Panc1 (cell line): ENCODE results near the gene RAI1. TPM values are rescaled to one million over a fixed set of nuclear protein-coding genes. Genes with fewer than 3 reads are reported as not detected.

ENCODE experiments used
- ATAC-seq: fragments of 200-7000 bp; cut with Tn5 transposase; 2 replicates; pipeline ENCODE4 v1.9.1; 2020; ENCODE audit warnings: mild to moderate bottlenecking, moderate library complexity
- BruUV-seq: library from RNA; stranded (reverse); fragments of 400-500 nt; replicated peaks from 2 replicates; lab custom pipeline; 2021; lab: Mats Ljungman, UMichigan
- CTCF ChIA-PET: fragments of 300-600 bp; sonication (Branson Sonifier 250); formaldehyde crosslinking; loops from one replicate; lab custom pipeline; 2022; ENCODE audit warnings: antibody characterized with exemption; lab: Charles Lee
- POLR2A ChIA-PET: fragments of 300-600 bp; sonication (Branson Sonifier 250); formaldehyde crosslinking; loops from one replicate; lab custom pipeline; 2022; ENCODE audit warnings: antibody characterized with exemption; lab: Charles Lee
- DNase-seq: peaks from one replicate; pipeline ENCODE4 v3.0.0-alpha.2; 2010; ENCODE audit warnings: low read depth, low spot score
- H3K27ac ChIP-seq: 2 replicates; pipeline ENCODE4 v1.5.1; 2011; ENCODE audit warnings: mild to moderate bottlenecking, low read length, inconsistent platforms
- H3K27me3 ChIP-seq: fragments of 200-500 bp; sonication (Bioruptor generic); 2 replicates; pipeline ENCODE4 v1.6.0; 2014; ENCODE audit warnings: low read length, inconsistent platforms; ENCODE audit not compliant: control insufficient read depth, insufficient read depth
- H3K36me3 ChIP-seq: fragments of 200-500 bp; sonication (Bioruptor generic); 2 replicates; pipeline ENCODE4 v1.5.1; 2014; ENCODE audit warnings: inconsistent platforms, mild to moderate bottlenecking, low read length, moderate library complexity; ENCODE audit not compliant: control insufficient read depth, insufficient read depth
- H3K4me1 ChIP-seq: 2 replicates; pipeline ENCODE4 v1.5.1; 2011; ENCODE audit warnings: inconsistent platforms, mild to moderate bottlenecking, low read length, moderate library complexity; ENCODE audit not compliant: control insufficient read depth, insufficient read depth
- H3K4me3 ChIP-seq, 2 experiments: 2 replicates each; pipeline ENCODE4 v1.5.1; 2011 to 2012; ENCODE audit warnings: low read depth in 2 of 2, low read length in 2 of 2, mild to moderate bottlenecking in 2 of 2, inconsistent platforms in 1 of 2, moderate library complexity in 1 of 2
- H3K9me3 ChIP-seq: fragments of 200-500 bp; sonication (Bioruptor generic); 2 replicates; pipeline ENCODE4 v1.5.1; 2014; ENCODE audit warnings: low read depth, mild to moderate bottlenecking, inconsistent platforms, low read length, moderate library complexity; ENCODE audit not compliant: control insufficient read depth, insufficient read depth
- POLR2AphosphoS5 ChIP-seq: IDR thresholded peaks from 2 replicates; pipeline ENCODE4 v1.6.1; 2012; ENCODE audit warnings: mild to moderate bottlenecking, low read depth, low read length, moderate library complexity
- SIN3A ChIP-seq: IDR thresholded peaks from 2 replicates; pipeline ENCODE4 v1.6.1; 2012; ENCODE audit warnings: low read depth, mild to moderate bottlenecking, low read length, moderate library complexity, borderline replicate concordance; ENCODE audit not compliant: insufficient read depth
- TCF7L2 ChIP-seq: IDR thresholded peaks from 2 replicates; pipeline ENCODE4 v1.6.1; 2011; ENCODE audit warnings: mild to moderate bottlenecking, low read depth, low read length, inconsistent platforms
- in situ Hi-C: cut with HindIII; loops from 2 replicates; pipeline ENCODE4 v1.10.0; 2016; ENCODE audit warnings: low sequenced_read_pairs, low pct_unique_long_range_greater_than_20kb
- intact Hi-C: fragments of 100-400 bp; cut with micrococcal nuclease; formaldehyde crosslinking; loops from one replicate; pipeline ENCODE4 v1.10.0; 2022; ENCODE audit not compliant: unreplicated experiment
- total RNA-seq: library from RNA; stranded (reverse); gene quantifications from one replicate; pipeline ENCODE4 v1.2.1, GENCODE V29; 2021; ENCODE audit not compliant: unreplicated experiment
- TF ChIP-seq, protein P1 (sequence below), 2 experiments: IDR thresholded peaks; 2 replicates each; pipeline ENCODE4 v1.6.1; 2011 to 2012; ENCODE audit warnings: low read depth in 2 of 2, control low read depth in 1 of 2, low read length in 1 of 2, mild to moderate bottlenecking in 1 of 2, moderate library complexity in 1 of 2; ENCODE audit not compliant: insufficient read depth in 1 of 2
- TF ChIP-seq, protein P2 (sequence below): fragments of 450-650 bp; IDR thresholded peaks from 2 replicates; pipeline ENCODE4 v1.5.1; 2017; ENCODE audit warnings: mild to moderate bottlenecking

The RAI1 gene
- total RNA-seq, 1 experiment from 2014 or later: 51.0 TPM

DNA sequence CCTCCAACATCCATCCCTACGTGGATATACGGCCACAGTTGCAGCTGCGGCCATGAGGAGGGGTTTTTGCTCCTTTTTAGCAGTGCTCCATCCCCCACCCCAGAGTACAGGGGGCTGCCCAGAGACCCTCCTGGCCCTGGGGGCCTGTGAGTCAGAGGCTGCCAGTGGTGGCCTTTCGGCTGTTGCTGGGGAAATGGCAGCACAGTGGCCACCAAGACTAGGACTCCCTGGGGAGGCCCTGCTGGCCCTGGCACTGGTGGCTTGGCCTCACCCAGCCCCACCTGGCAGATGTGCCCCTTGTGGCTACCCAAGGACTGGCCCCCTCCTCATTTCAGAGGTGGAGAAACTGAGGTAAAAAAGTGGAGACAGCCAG is 29.1 kb downstream of the RAI1 start:
- ChIA-PET CTCF (no interaction called here), POLR2A (no interaction called here)
- Histone ChIP-seq H3K4me3 (no peak overlapping the region), H3K36me3 (no peaks in the 10 kb centered on the region), H3K9me3 (no peaks in the 10 kb centered on the region), H3K27me3 (no peaks in the 10 kb centered on the region), H3K27ac (peak overlapping the region; percentile 95), H3K4me1 (peaks cover 93% of the 10 kb centered on the region)
- peak; percentile 27 for ATAC-seq
- no TSS peak for BruUV-seq
- in situ Hi-C loops: no loop called here
- TF ChIP-seq POLR2AphosphoS5 (no peak), TCF7L2 (no peak), SIN3A (no peak)
- TF ChIP-seq, protein P1, sequence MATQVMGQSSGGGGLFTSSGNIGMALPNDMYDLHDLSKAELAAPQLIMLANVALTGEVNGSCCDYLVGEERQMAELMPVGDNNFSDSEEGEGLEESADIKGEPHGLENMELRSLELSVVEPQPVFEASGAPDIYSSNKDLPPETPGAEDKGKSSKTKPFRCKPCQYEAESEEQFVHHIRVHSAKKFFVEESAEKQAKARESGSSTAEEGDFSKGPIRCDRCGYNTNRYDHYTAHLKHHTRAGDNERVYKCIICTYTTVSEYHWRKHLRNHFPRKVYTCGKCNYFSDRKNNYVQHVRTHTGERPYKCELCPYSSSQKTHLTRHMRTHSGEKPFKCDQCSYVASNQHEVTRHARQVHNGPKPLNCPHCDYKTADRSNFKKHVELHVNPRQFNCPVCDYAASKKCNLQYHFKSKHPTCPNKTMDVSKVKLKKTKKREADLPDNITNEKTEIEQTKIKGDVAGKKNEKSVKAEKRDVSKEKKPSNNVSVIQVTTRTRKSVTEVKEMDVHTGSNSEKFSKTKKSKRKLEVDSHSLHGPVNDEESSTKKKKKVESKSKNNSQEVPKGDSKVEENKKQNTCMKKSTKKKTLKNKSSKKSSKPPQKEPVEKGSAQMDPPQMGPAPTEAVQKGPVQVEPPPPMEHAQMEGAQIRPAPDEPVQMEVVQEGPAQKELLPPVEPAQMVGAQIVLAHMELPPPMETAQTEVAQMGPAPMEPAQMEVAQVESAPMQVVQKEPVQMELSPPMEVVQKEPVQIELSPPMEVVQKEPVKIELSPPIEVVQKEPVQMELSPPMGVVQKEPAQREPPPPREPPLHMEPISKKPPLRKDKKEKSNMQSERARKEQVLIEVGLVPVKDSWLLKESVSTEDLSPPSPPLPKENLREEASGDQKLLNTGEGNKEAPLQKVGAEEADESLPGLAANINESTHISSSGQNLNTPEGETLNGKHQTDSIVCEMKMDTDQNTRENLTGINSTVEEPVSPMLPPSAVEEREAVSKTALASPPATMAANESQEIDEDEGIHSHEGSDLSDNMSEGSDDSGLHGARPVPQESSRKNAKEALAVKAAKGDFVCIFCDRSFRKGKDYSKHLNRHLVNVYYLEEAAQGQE (IDR thresholded peaks at IDR 0.05; ENCODE audit: insufficient read depth in 1 of 2, low read depth in 2 of 2, low read length in 1 of 2): no peak
- TF ChIP-seq, protein P2, sequence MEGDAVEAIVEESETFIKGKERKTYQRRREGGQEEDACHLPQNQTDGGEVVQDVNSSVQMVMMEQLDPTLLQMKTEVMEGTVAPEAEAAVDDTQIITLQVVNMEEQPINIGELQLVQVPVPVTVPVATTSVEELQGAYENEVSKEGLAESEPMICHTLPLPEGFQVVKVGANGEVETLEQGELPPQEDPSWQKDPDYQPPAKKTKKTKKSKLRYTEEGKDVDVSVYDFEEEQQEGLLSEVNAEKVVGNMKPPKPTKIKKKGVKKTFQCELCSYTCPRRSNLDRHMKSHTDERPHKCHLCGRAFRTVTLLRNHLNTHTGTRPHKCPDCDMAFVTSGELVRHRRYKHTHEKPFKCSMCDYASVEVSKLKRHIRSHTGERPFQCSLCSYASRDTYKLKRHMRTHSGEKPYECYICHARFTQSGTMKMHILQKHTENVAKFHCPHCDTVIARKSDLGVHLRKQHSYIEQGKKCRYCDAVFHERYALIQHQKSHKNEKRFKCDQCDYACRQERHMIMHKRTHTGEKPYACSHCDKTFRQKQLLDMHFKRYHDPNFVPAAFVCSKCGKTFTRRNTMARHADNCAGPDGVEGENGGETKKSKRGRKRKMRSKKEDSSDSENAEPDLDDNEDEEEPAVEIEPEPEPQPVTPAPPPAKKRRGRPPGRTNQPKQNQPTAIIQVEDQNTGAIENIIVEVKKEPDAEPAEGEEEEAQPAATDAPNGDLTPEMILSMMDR: no peak
- DNase-seq: no peak
- intact Hi-C loops: no loop called here

DNA sequence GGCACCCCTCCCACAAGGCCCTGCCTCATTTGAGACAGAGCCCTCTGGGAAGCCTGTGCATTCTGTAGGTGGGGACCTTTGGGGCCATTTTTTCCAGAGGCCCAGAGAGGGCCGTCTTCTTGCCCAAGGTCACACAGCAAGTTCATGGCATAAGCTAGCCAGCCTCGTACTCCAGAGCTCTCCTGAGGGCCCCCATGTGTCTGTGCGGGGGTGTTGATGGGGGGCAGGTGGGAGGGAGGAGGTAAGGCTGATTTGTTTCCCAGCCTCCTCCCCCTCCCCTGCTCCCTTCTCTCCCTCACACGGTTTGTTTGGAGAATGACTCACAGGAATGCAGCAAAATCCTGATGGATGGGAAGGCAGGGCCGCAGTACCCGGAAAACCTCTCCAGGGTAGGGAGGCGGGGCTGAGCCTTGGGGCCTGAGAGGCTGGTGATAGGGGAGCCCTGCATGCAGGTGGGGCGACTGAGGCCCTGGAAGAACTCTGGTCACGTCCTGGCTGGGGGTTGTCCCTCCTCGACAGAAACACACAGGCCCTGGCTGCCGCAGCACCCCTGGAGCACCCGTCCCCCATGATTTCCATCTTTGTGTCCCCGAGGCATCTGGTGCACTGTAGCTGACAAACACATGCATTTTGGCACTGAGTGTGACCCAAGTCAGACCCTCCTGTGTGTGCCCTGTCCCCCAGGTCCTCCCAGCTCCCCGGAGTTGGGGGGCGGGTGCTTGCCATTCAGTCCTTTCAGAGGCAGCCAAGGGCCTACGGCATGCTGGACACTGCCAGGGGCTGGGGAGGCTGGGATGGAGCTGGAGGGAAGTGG is 29.7 kb downstream of the RAI1 start:
- peak; percentile 36; the same call in 1 of the 2 replicates for TF ChIP-seq POLR2AphosphoS5
- no peak for TF ChIP-seq TCF7L2
- in situ Hi-C loops: no loop called here
- DNase-seq (no peak), ATAC-seq (peak; percentile 87)
- no peaks in the 10 kb centered on the region for H3K36me3 ChIP-seq
- intact Hi-C loops: no loop called here
- BruUV-seq: no TSS peak
- POLR2A ChIA-PET: interaction anchor here (0.6 kb wide), 1 partner anchor 34 kb away, joined by 3 read pairs; no protein-coding TSS in a partner anchor
- CTCF ChIA-PET: no interaction called here
- H3K27me3 ChIP-seq: no peaks in the 10 kb centered on the region
- H3K27ac ChIP-seq: peak overlapping the region; percentile 95
- H3K9me3 ChIP-seq: no peaks in the 10 kb centered on the region
- peak overlapping the region in 1 of 2 experiments; percentile 1; a peak in 1 of 4 replicates for H3K4me3 ChIP-seq
- H3K4me1 ChIP-seq: peaks cover 95% of the 10 kb centered on the region
